SK-N-SH (cell line): ENCODE results near the gene SPINT2. TPM values are rescaled to one million over a fixed set of nuclear protein-coding genes. Genes with fewer than 3 reads are reported as not detected.

Source experiments
- CTCF ChIA-PET: fragments of 300-600, 350-600 bp; formaldehyde crosslinking; extraction: SDS; loops from one replicate; lab custom pipeline; 2021; lab: Yijun Ruan, JAX
- POLR2A ChIA-PET: fragments of 350-600 bp; sonication (Branson Sonifier 250); formaldehyde crosslinking; extraction: SDS; loops from one replicate; lab custom pipeline; 2020; ENCODE audit warnings: antibody characterized with exemption, inconsistent platforms; lab: Yijun Ruan, JAX
- DNase-seq: peaks from one replicate; pipeline ENCODE4 v3.0.0; 2012
- H2AFZ ChIP-seq: fragments of 200-600 bp; sonication (generic); 2 replicates; pipeline ENCODE4 v1.8.1; 2016; ENCODE audit warnings: antibody characterized with exemption, mild to moderate bottlenecking, low read depth
- H3F3A ChIP-seq: fragments of 200-600 bp; sonication (generic); replicated peaks from 2 replicates; pipeline ENCODE3; 2016; ENCODE audit warnings: antibody characterized with exemption, mild to moderate bottlenecking; ENCODE audit not compliant: insufficient read depth
- H3K27ac ChIP-seq, 2 experiments: fragments of 200-500 bp in 1 of 2; fragments of 200-600 bp in 1 of 2; sonication (Bioruptor generic) in 1 of 2; sonication (generic), shearing (Covaris generic) in 1 of 2; 2 replicates each; pipeline versions ENCODE4 v1.5.1 to v1.6.1; 2014 to 2016; ENCODE audit warnings: low read depth in 2 of 2, inconsistent platforms in 1 of 2, low read length in 1 of 2, mild to moderate bottlenecking in 1 of 2, mixed read lengths in 1 of 2
- H3K27me3 ChIP-seq: fragments of 200-600 bp; sonication (generic), shearing (Covaris generic); 2 replicates; pipeline ENCODE4 v1.6.1; 2016; ENCODE audit warnings: mixed run types; ENCODE audit not compliant: insufficient read depth
- H3K36me3 ChIP-seq, 2 experiments: fragments of 200-500 bp in 1 of 2; fragments of 200-600 bp in 1 of 2; sonication (Bioruptor generic) in 1 of 2; sonication (generic) in 1 of 2; replicated peaks in 1 of 2; 2 replicates each; pipeline versions ENCODE3 to v1.5.1; 2014 to 2016; ENCODE audit warnings: low read length in 1 of 2, mild to moderate bottlenecking in 1 of 2; ENCODE audit not compliant: insufficient read depth in 2 of 2, control insufficient read depth in 1 of 2
- H3K4me1 ChIP-seq, 2 experiments: fragments of 200-500 bp in 1 of 2; fragments of 200-600 bp in 1 of 2; sonication (Bioruptor generic) in 1 of 2; sonication (generic), shearing (Covaris generic) in 1 of 2; 2 replicates each; pipeline versions ENCODE4 v1.5.1 to v1.6.1; 2014 to 2016; ENCODE audit warnings: low read depth in 1 of 2, low read length in 1 of 2, mixed run types in 1 of 2; ENCODE audit not compliant: insufficient read depth in 2 of 2, control insufficient read depth in 1 of 2
- H3K4me2 ChIP-seq: fragments of 200-600 bp; sonication (generic), shearing (Covaris generic); 2 replicates; pipeline ENCODE4 v1.6.1; 2017; ENCODE audit warnings: mixed run types
- H3K4me3 ChIP-seq, 2 experiments: fragments of 200-500 bp in 1 of 2; fragments of 200-600 bp in 1 of 2; sonication (Bioruptor generic) in 1 of 2; sonication (generic), shearing (Covaris generic) in 1 of 2; 2 replicates each; pipeline versions ENCODE4 v1.5.1 to v1.8.1; 2014 to 2016; ENCODE audit warnings: low read depth in 2 of 2, inconsistent platforms in 1 of 2, low read length in 1 of 2, mild to moderate bottlenecking in 1 of 2, mixed read lengths in 1 of 2, moderate library complexity in 1 of 2
- H3K79me2 ChIP-seq: fragments of 200-600 bp; sonication (generic); 2 replicates; pipeline ENCODE4 v1.8.1; 2017; ENCODE audit warnings: mild to moderate bottlenecking; ENCODE audit not compliant: insufficient read depth
- H3K9ac ChIP-seq: fragments of 200-600 bp; sonication (generic); 2 replicates; pipeline ENCODE4 v1.6.1; 2017; ENCODE audit warnings: mixed run types
- H3K9me2 ChIP-seq: fragments of 200-600 bp; sonication (generic); 2 replicates; pipeline ENCODE4 v1.6.1; 2017; ENCODE audit warnings: mixed run types
- H3K9me3 ChIP-seq: fragments of 200-600 bp; sonication (generic); 2 replicates; pipeline ENCODE4 v1.6.1; 2017; ENCODE audit warnings: mixed run types, mild to moderate bottlenecking, moderate library complexity
- H4K20me1 ChIP-seq: fragments of 200-600 bp; sonication (generic); 2 replicates; pipeline ENCODE4 v1.6.1; 2017; ENCODE audit warnings: mild to moderate bottlenecking, mixed run types; ENCODE audit not compliant: insufficient read depth
- CHD2 ChIP-seq: fragments of 150-350 bp; IDR thresholded peaks from 2 replicates; pipeline ENCODE4 v1.6.1; 2018; ENCODE audit warnings: low read length; ENCODE audit not compliant: partially characterized antibody
- ELF1 ChIP-seq: IDR thresholded peaks from 2 replicates; pipeline ENCODE4 v1.4.0; 2012
- FOSL2 ChIP-seq: IDR thresholded peaks from 2 replicates; pipeline ENCODE4 v1.4.0; 2012; ENCODE audit warnings: low read depth, mild to moderate bottlenecking, moderate library complexity, borderline replicate concordance
- FOXJ3 ChIP-seq: sonication (generic); formaldehyde crosslinking; IDR thresholded peaks from 2 replicates; pipeline ENCODE4 v1.5.1; 2020; ENCODE audit warnings: mild to moderate bottlenecking, missing genetic modification reagents
- FOXM1 ChIP-seq: IDR thresholded peaks from 2 replicates; pipeline ENCODE4 v1.4.0; 2012; ENCODE audit warnings: low read depth, mild to moderate bottlenecking
- GATA2 ChIP-seq: sonication (generic); formaldehyde crosslinking; IDR thresholded peaks from 2 replicates; pipeline ENCODE4 v1.5.0; 2020; ENCODE audit warnings: mild to moderate bottlenecking, missing genetic modification reagents
- IRF3 ChIP-seq: fragments of 150-350 bp; IDR thresholded peaks from 2 replicates; pipeline ENCODE4 v1.6.1; 2016; ENCODE audit warnings: mild to moderate bottlenecking, low read depth, low read length
- MXI1 ChIP-seq: IDR thresholded peaks from 2 replicates; pipeline ENCODE4 v1.6.1; 2012; ENCODE audit warnings: mild to moderate bottlenecking, low read depth, low read length, improper control_type of control experiment
- PBX3 ChIP-seq: IDR thresholded peaks from 2 replicates; pipeline ENCODE4; 2012
- RAD21 ChIP-seq: IDR thresholded peaks from 2 replicates; pipeline ENCODE4 v1.6.1; 2012; ENCODE audit warnings: mild to moderate bottlenecking, low read length
- RCOR1 ChIP-seq: fragments of 150-350 bp; IDR thresholded peaks from 2 replicates; pipeline ENCODE4 v1.6.1; 2017; ENCODE audit warnings: antibody characterized with exemption, low read length
- REST ChIP-seq: IDR thresholded peaks from 2 replicates; pipeline ENCODE4 v1.6.1; 2012; ENCODE audit warnings: mild to moderate bottlenecking, low read depth, low read length, moderate library complexity
- RFX5 ChIP-seq: IDR thresholded peaks from 2 replicates; pipeline ENCODE4 v1.6.1; 2012; ENCODE audit warnings: mild to moderate bottlenecking, improper control_type of control experiment, low read length
- RXRA ChIP-seq: IDR thresholded peaks from 2 replicates; pipeline ENCODE4 v1.4.0; 2012; ENCODE audit warnings: low read depth, mild to moderate bottlenecking, borderline replicate concordance
- SIN3A ChIP-seq: IDR thresholded peaks from 2 replicates; pipeline ENCODE4 v1.6.1; 2012; ENCODE audit warnings: low read depth, mild to moderate bottlenecking, low read length, moderate library complexity, borderline replicate concordance
- SMC3 ChIP-seq: IDR thresholded peaks from 2 replicates; pipeline ENCODE4 v1.6.1; 2012; ENCODE audit warnings: low read depth, low read length, improper control_type of control experiment
- TCF12 ChIP-seq: IDR thresholded peaks from 2 replicates; pipeline ENCODE4 v1.4.0; 2012
- USF1 ChIP-seq: IDR thresholded peaks from 2 replicates; pipeline ENCODE4 v1.4.0; 2012; ENCODE audit warnings: low read depth, borderline replicate concordance
- USF2 ChIP-seq: fragments of 150-350 bp; IDR thresholded peaks from 2 replicates; pipeline ENCODE4 v1.6.1; 2017; ENCODE audit warnings: antibody characterized with exemption, low read length, low read depth, borderline replicate concordance
- ZBTB33 ChIP-seq: IDR thresholded peaks from 2 replicates; pipeline ENCODE4 v1.4.0; 2012; ENCODE audit warnings: low read depth, borderline replicate concordance
- WGBS: methylation state at CpG from one replicate; pipeline ENCODE4 v1.1.6; 2017; ENCODE audit warnings: low lambda C conversion rate; 5-methylcytosine and 5-hydroxymethylcytosine counted together
- polyA plus RNA-seq, 3 experiments: library from polyadenylated mRNA; depleted of rRNA; stranded (reverse); fragments of >200 nt; gene quantifications; 2 replicates each; pipeline ENCODE4 v1.2.3, GENCODE V29; 2012

The SPINT2 gene
- polyA plus RNA-seq, 1 of the 3 experiments (the other 2 are of a cell fraction) = 1.0 TPM

GRCh38 chr19:38276942-38277517, 12.7 kb downstream of the SPINT2 start (continued):
- no peak for TF ChIP-seq REST
- no peak for TF ChIP-seq PBX3
- TF ChIP-seq, all 33 proteins: peak for 0

GRCh38 chr19:38277549-38277948, 13.2 kb downstream of the SPINT2 start:
- H2AFZ ChIP-seq = 0 out of 2 replicates have a peak overlapping the region, but pooled peaks have one; percentile 11
- H3K9ac ChIP-seq = no peak overlapping the region
- no peaks in the 10 kb centered on the region for H3K36me3 ChIP-seq
- peak overlapping the region; percentile 31; the same call in 1 of the 2 replicates for H3K4me2 ChIP-seq
- peak overlapping the region; percentile 39 to 42; a peak in 3 of 4 replicates for H3K27ac ChIP-seq
- no peaks in the 10 kb centered on the region for H3K27me3 ChIP-seq
- CTCF ChIA-PET = no interaction called here
- peaks cover 8% of the 10 kb centered on the region for H3F3A ChIP-seq
- H3K9me3 ChIP-seq = no peaks in the 10 kb centered on the region
- H3K9me2 ChIP-seq = no peaks in the 10 kb centered on the region
- no peaks in the 10 kb centered on the region for H4K20me1 ChIP-seq
- H3K4me1 ChIP-seq = peaks cover 6 to 8% of the 10 kb centered on the region in 2 experiments; a peak in 3 of 4 replicates
- WGBS = 79% methylated on average over 5 of the region's 5 CpGs
- no peaks in the 10 kb centered on the region for H3K79me2 ChIP-seq
- no peak overlapping the region for H3K4me3 ChIP-seq
- POLR2A ChIA-PET = no interaction called here
- no peak for DNase-seq
- TF ChIP-seq RFX5 = no peak
- TF ChIP-seq IRF3 = no peak
- TF ChIP-seq SIN3A = no peak
- no peak for TF ChIP-seq FOXJ3 (CRISPR knock-in tag)
- TF ChIP-seq TCF12 = no peak
- no peak for TF ChIP-seq GATA2 (CRISPR knock-in tag)
- no peak for TF ChIP-seq USF2
- TF ChIP-seq RAD21 = no peak
- no peak for TF ChIP-seq ELF1
- no peak for TF ChIP-seq FOSL2
- TF ChIP-seq RCOR1 = no peak
- no peak for TF ChIP-seq USF1
- no peak for TF ChIP-seq MXI1
- no peak for TF ChIP-seq ZBTB33
- no peak for TF ChIP-seq RXRA
- no peak for TF ChIP-seq SMC3
- no peak for TF ChIP-seq CHD2
- TF ChIP-seq PBX3 = no peak
- no peak for TF ChIP-seq FOXM1
